Loucy (cell line): Measurements from ENCODE around the gene ITSN2.

Source experiments
- H2AFZ ChIP-seq: fragments of 200-600 bp; sonication (generic); 2 replicates; pipeline ENCODE4 v1.6.0; 2016; ENCODE audit warnings: antibody characterized with exemption, mild to moderate bottlenecking, low read length, moderate library complexity
- H3F3A ChIP-seq: fragments of 200-600 bp; 2 replicates; pipeline ENCODE4 v1.6.0; 2016; ENCODE audit warnings: antibody characterized with exemption, low read depth, mild to moderate bottlenecking
- H3K27me3 ChIP-seq: fragments of 200-600 bp; sonication (generic); 2 replicates; pipeline ENCODE4 v1.6.1; 2014; ENCODE audit warnings: low read length, mild to moderate bottlenecking; ENCODE audit not compliant: insufficient read depth, poor library complexity, severe bottlenecking
- H3K36me3 ChIP-seq: fragments of 200-600 bp; sonication (generic); 2 replicates; pipeline ENCODE4 v1.6.1; 2016; ENCODE audit warnings: low read length; ENCODE audit not compliant: insufficient read depth
- H3K4me1 ChIP-seq: fragments of 200-600 bp; sonication (generic); 2 replicates; pipeline ENCODE4 v1.5.1; 2014; ENCODE audit warnings: low read length, mild to moderate bottlenecking; ENCODE audit not compliant: insufficient read depth, poor library complexity, severe bottlenecking
- H3K4me2 ChIP-seq: fragments of 200-600 bp; sonication (generic); 2 replicates; pipeline ENCODE4 v1.6.0; 2014; ENCODE audit warnings: antibody characterized with exemption, low read length, low read depth, mild to moderate bottlenecking; ENCODE audit not compliant: poor library complexity, severe bottlenecking
- H3K4me3 ChIP-seq: fragments of 200-600 bp; sonication (generic); 2 replicates; pipeline ENCODE4 v1.5.1; 2014; ENCODE audit warnings: low read length, mild to moderate bottlenecking, mixed read lengths; ENCODE audit not compliant: poor library complexity, severe bottlenecking
- H3K79me2 ChIP-seq: fragments of 200-600 bp; sonication (generic); 2 replicates; pipeline ENCODE4 v1.6.1; 2014; ENCODE audit warnings: low read length; ENCODE audit not compliant: insufficient read depth
- H3K9ac ChIP-seq: fragments of 200-600 bp; sonication (generic); 2 replicates; pipeline ENCODE4 v1.6.0; 2014; ENCODE audit warnings: mild to moderate bottlenecking, low read depth, low read length, moderate library complexity; ENCODE audit not compliant: poor library complexity, severe bottlenecking
- H3K9me2 ChIP-seq: fragments of 200-600 bp; sonication (generic); replicated peaks from 2 replicates; pipeline ENCODE4 v1.6.1; 2016; ENCODE audit warnings: low read depth, low read length, mixed read lengths
- H3K9me3 ChIP-seq: fragments of 200-600 bp; sonication (generic); 2 replicates; pipeline ENCODE4 v1.6.1; 2014; ENCODE audit warnings: mild to moderate bottlenecking, antibody characterized with exemption, low read length, low read depth; ENCODE audit not compliant: insufficient read depth
- H4K20me1 ChIP-seq: fragments of 200-600 bp; sonication (generic); 2 replicates; pipeline ENCODE4 v1.6.0; 2014; ENCODE audit warnings: antibody characterized with exemption, low read length, mild to moderate bottlenecking; ENCODE audit not compliant: insufficient read depth, poor library complexity, severe bottlenecking
- EZH2phosphoT487 ChIP-seq: fragments of 200-600 bp; IDR thresholded peaks from 2 replicates; pipeline ENCODE4 v1.6.1; 2018; ENCODE audit warnings: antibody characterized with exemption, mild to moderate bottlenecking, moderate library complexity, borderline replicate concordance
- TF ChIP-seq, protein P1 (sequence below): fragments of 200-600 bp; sonication (generic); conservative IDR thresholded peaks from 2 replicates; pipeline ENCODE4 v1.5.1; 2014; ENCODE audit warnings: mild to moderate bottlenecking, antibody characterized with exemption, low read length

Gene ITSN2

DNA sequence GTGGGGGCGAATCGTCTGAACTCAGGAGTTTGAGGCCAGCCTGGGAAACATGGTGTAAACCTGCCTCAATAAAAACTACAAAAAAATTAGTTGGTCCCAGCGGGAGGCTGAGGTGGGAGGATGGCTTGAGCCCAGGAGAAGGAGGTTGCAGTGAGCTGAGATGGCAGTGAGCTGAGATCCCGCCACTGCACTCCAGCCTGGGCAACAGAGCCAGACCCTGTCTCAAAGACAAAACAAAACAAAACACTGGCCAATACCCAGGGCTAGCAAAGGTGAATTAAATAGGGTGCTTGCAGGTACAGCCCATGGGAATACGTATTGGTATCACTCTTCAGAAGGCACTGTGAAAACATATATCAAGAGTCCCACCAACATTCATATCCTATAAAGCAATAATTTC, 7.0 kb downstream of the ITSN2 start:
- peaks cover 44% of the 10 kb centered on the region for H3K4me1 ChIP-seq
- no peaks in the 10 kb centered on the region for H3F3A ChIP-seq
- H3K9ac ChIP-seq: peak overlapping the region; percentile 46
- no peaks in the 10 kb centered on the region for H3K9me3 ChIP-seq
- H2AFZ ChIP-seq: no peak overlapping the region
- H3K9me2 ChIP-seq: no peaks in the 10 kb centered on the region
- H3K27me3 ChIP-seq: no peaks in the 10 kb centered on the region
- H3K36me3 ChIP-seq: no peaks in the 10 kb centered on the region
- peak overlapping the region; percentile 66 for H3K4me2 ChIP-seq
- peaks cover 52% of the 10 kb centered on the region for H4K20me1 ChIP-seq
- TF ChIP-seq EZH2phosphoT487: no peak
- TF ChIP-seq, protein P1, sequence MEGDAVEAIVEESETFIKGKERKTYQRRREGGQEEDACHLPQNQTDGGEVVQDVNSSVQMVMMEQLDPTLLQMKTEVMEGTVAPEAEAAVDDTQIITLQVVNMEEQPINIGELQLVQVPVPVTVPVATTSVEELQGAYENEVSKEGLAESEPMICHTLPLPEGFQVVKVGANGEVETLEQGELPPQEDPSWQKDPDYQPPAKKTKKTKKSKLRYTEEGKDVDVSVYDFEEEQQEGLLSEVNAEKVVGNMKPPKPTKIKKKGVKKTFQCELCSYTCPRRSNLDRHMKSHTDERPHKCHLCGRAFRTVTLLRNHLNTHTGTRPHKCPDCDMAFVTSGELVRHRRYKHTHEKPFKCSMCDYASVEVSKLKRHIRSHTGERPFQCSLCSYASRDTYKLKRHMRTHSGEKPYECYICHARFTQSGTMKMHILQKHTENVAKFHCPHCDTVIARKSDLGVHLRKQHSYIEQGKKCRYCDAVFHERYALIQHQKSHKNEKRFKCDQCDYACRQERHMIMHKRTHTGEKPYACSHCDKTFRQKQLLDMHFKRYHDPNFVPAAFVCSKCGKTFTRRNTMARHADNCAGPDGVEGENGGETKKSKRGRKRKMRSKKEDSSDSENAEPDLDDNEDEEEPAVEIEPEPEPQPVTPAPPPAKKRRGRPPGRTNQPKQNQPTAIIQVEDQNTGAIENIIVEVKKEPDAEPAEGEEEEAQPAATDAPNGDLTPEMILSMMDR: no peak
- H3K4me3 ChIP-seq: peak overlapping the region; percentile 66
- peaks cover 97% of the 10 kb centered on the region for H3K79me2 ChIP-seq

DNA sequence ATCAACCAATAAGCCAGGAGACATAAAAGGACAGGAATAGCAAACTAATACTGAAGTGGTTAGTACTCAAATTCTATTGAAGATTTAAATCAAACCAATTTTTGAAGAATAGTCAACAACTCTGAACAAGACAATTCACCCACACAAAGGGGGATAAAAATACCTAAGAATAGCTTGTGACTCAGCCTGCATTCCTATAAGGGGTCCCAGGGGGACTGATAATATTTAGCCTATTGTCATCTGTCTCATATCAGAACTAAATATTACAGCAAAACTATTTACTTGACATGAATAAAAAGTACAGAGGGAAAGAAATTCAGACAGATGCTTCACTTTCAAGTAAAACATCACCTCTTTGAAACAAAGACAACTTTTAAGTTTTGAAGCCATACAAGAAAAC, 7.7 kb downstream of the ITSN2 start:
- no peak overlapping the region for H2AFZ ChIP-seq
- H3K27me3 ChIP-seq: no peaks in the 10 kb centered on the region
- TF ChIP-seq, protein P1: no peak
- TF ChIP-seq EZH2phosphoT487: no peak
- peak overlapping the region; percentile 66 for H3K4me2 ChIP-seq
- no peaks in the 10 kb centered on the region for H3F3A ChIP-seq
- peaks cover 39% of the 10 kb centered on the region for H3K4me1 ChIP-seq
- H3K9me2 ChIP-seq: no peaks in the 10 kb centered on the region
- peaks cover 97% of the 10 kb centered on the region for H3K79me2 ChIP-seq
- no peaks in the 10 kb centered on the region for H3K36me3 ChIP-seq
- no peak overlapping the region for H3K4me3 ChIP-seq
- peaks cover 48% of the 10 kb centered on the region for H4K20me1 ChIP-seq
- H3K9me3 ChIP-seq: no peaks in the 10 kb centered on the region
- H3K9ac ChIP-seq: no peak overlapping the region

DNA sequence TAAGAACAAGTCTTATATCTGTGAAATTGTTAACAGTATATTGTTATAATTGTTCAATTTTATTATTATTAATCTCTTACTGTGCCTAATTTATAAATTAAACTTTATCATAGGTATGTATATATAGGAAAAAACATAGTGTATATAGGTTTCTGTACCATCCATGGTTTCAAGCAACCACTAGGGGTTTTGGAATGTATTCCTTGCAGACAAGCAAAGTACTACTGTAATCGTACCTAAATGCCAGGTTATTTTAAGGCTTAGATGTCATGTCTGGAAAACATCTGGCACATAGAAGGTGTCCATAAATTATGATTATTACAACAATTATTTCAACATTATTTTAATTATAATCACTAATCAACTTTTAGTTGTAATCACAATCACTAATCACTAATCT, 8.4 kb downstream of the ITSN2 start:
- Histone ChIP-seq H3K9ac (no peak overlapping the region), H3K9me3 (no peaks in the 10 kb centered on the region), H3K79me2 (peaks cover 97% of the 10 kb centered on the region), H3F3A (no peaks in the 10 kb centered on the region), H3K27me3 (no peaks in the 10 kb centered on the region), H3K4me3 (peak overlapping the region; percentile 36), H2AFZ (no peak overlapping the region), H3K4me1 (peaks cover 39% of the 10 kb centered on the region), H4K20me1 (peaks cover 48% of the 10 kb centered on the region), H3K9me2 (no peaks in the 10 kb centered on the region), H3K4me2 (peak overlapping the region; percentile 66), H3K36me3 (no peaks in the 10 kb centered on the region)
- TF ChIP-seq, protein P1: peak; percentile 38; the same call in 1 of the 2 replicates
- no peak for TF ChIP-seq EZH2phosphoT487
